Measurements from ENCODE around the gene SNRPD3. TPM values are rescaled to one million over a fixed set of nuclear protein-coding genes. Genes with fewer than 3 reads are reported as not detected.
"Not testable (repeated sequence)": the region's sequence is repeated elsewhere in the genome, so short reads cannot be mapped to it uniquely, and the experiment has no call there.

Gene SNRPD3
- total RNA-seq, 2 donors from 2014 or later = 71.4 to 142 TPM

DNA sequence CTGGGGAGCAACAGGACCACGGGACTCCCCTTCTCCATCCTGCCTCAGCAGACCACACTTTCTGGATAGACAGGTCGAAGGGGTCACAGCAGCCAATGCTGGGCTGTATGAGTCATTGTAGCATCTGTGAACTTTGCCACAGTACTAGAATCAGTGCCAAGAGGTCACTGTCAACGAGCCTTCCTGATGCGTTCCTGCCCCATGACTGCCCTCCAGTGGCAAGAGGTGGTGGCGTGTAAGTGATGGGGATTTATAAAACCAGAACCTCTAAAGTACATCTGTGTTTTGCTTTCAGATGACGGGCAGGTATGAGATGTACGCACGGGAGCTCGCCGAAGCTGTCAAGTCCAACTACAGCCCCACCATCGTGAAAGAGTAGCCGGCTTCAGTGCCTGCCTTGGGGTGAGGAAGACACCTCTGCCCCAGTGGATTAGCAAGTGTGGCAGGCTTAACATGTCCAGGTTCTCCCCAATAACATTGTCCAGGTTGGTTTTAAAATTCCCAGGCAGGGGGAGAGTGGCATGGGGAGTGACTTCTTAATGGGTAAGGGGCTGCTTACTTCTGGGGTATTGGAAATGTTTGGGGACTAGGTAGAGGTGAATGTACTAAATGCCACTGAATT lies 30.3 kb upstream of the SNRPD3 start:
- intact Hi-C loops (cut with DNase I) = no loop called here
- TF ChIP-seq CTCF (IDR thresholded peaks at IDR 0.05) = peak; percentile 75
- no peak overlapping the region for H3K4me3 ChIP-seq
- H3K36me3 ChIP-seq = no peaks in the 10 kb centered on the region
- no peak overlapping the region for H3K9ac ChIP-seq (ENCODE audit: low read depth in 2 of 2, low read length in 2 of 2)
- no peak overlapping the region for H3K27ac ChIP-seq
- H3K4me1 ChIP-seq = no peaks in the 10 kb centered on the region
- H3K9me3 ChIP-seq = no peaks in the 10 kb centered on the region
- H3K27me3 ChIP-seq = no peaks in the 10 kb centered on the region
- peak; percentile 90 for DNase-seq

GRCh38 chr22:24526191-24526590 lies 29.6 kb upstream of the SNRPD3 start:
- Histone ChIP-seq H3K36me3 (no peaks in the 10 kb centered on the region), H3K27me3 (no peaks in the 10 kb centered on the region), H3K9me3 (no peaks in the 10 kb centered on the region), H3K27ac (no peak overlapping the region), H3K4me1 (no peaks in the 10 kb centered on the region), H3K4me3 (no peak overlapping the region), H3K9ac (ENCODE audit: low read depth in 2 of 2, low read length in 2 of 2) (no peak overlapping the region)
- no peak for TF ChIP-seq CTCF (IDR thresholded peaks at IDR 0.05)
- no peak for DNase-seq
- intact Hi-C loops (cut with DNase I) = no loop called here

DNA sequence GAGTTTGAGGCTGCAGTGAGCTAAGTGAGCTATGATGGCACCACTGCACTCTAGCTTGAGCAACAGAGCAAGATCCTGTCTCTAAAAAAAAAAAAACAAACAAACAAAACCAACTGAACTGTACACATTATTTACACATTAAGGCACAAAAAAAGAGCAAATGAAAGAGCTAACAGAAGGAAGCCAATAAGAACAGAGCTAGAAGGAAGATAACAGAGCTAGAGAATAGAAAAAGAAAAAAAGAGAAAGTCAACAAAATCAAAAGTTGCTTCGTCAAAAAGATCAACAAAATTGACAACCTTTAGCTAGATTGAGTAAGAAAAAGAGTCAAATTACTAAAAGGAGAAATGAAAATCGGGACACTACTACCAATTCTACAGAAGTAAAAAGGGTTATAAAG lies 25.9 kb upstream of the SNRPD3 start:
- no peak overlapping the region for H3K4me3 ChIP-seq
- H3K9ac ChIP-seq (ENCODE audit: low read depth in 2 of 2, low read length in 2 of 2) = no peak overlapping the region
- H3K27me3 ChIP-seq = no peaks in the 10 kb centered on the region
- DNase-seq = no peak
- no peaks in the 10 kb centered on the region for H3K9me3 ChIP-seq
- H3K27ac ChIP-seq = no peak overlapping the region
- intact Hi-C loops (cut with DNase I) = no loop called here
- H3K36me3 ChIP-seq = no peaks in the 10 kb centered on the region
- H3K4me1 ChIP-seq = no peaks in the 10 kb centered on the region
- TF ChIP-seq CTCF (IDR thresholded peaks at IDR 0.05) = no peak

GRCh38 chr22:24530968-24531367 lies 24.8 kb upstream of the SNRPD3 start:
- H3K27me3 ChIP-seq; DNase-seq; H3K9me3 ChIP-seq; H3K9ac ChIP-seq (ENCODE audit: low read depth in 2 of 2, low read length in 2 of 2); H3K27ac ChIP-seq; H3K4me1 ChIP-seq; H3K36me3 ChIP-seq; intact Hi-C loops (cut with DNase I); H3K4me3 ChIP-seq: not testable (repeated sequence)

DNA sequence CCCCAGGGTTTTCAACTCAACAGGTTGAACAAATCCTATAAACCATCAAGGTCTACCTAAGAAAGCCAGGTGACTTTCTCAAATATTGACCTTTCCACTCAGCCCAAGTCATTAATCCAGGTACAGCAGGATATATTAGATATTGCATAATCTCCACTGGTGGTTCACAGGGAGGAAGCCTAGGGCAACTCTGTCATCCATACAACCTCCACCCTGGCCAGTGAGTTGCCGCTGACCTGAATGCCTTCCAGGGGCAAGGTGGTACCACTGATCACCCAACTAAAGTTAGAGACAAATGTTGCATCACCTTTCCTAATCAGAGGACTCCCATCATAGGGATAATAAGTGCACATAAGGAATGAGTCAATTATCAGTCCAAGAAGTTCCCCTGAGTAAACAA lies 23.7 kb upstream of the SNRPD3 start:
- H3K9ac ChIP-seq (ENCODE audit: low read depth in 2 of 2, low read length in 2 of 2) = no peak overlapping the region
- no peak overlapping the region for H3K4me3 ChIP-seq
- H3K27ac ChIP-seq = no peak overlapping the region
- no peak for TF ChIP-seq CTCF (IDR thresholded peaks at IDR 0.05)
- H3K36me3 ChIP-seq = no peaks in the 10 kb centered on the region
- intact Hi-C loops (cut with DNase I) = no loop called here
- H3K4me1 ChIP-seq = no peaks in the 10 kb centered on the region
- H3K9me3 ChIP-seq = no peaks in the 10 kb centered on the region
- no peak for DNase-seq
- H3K27me3 ChIP-seq = no peaks in the 10 kb centered on the region

- Histone ChIP-seq H3K9ac (ENCODE audit: low read depth in 2 of 2, low read length in 2 of 2) (no peak overlapping the region), H3K27me3 (no peaks in the 10 kb centered on the region), H3K27ac (no peak overlapping the region), H3K4me1 (no peaks in the 10 kb centered on the region), H3K36me3 (no peaks in the 10 kb centered on the region), H3K9me3 (no peaks in the 10 kb centered on the region), H3K4me3 (no peak overlapping the region)
- TF ChIP-seq CTCF (IDR thresholded peaks at IDR 0.05) = no peak
- intact Hi-C loops (cut with DNase I) = no loop called here
- no peak for DNase-seq
These were observed 20.5 kb upstream of the SNRPD3 start for GRCh38 chr22:24535348-24535747.

Data from colonic mucosa (tissue), 4 donors.